Embryonic facial prominence (tissue), 1 donor: ENCODE results near the gene GSTT2.

Experiments
- DNase-seq: peaks from one replicate; pipeline ENCODE4 v3.0.0-alpha.2; 2016; ENCODE audit errors: extremely low spot score

The GSTT2 gene

DNA sequence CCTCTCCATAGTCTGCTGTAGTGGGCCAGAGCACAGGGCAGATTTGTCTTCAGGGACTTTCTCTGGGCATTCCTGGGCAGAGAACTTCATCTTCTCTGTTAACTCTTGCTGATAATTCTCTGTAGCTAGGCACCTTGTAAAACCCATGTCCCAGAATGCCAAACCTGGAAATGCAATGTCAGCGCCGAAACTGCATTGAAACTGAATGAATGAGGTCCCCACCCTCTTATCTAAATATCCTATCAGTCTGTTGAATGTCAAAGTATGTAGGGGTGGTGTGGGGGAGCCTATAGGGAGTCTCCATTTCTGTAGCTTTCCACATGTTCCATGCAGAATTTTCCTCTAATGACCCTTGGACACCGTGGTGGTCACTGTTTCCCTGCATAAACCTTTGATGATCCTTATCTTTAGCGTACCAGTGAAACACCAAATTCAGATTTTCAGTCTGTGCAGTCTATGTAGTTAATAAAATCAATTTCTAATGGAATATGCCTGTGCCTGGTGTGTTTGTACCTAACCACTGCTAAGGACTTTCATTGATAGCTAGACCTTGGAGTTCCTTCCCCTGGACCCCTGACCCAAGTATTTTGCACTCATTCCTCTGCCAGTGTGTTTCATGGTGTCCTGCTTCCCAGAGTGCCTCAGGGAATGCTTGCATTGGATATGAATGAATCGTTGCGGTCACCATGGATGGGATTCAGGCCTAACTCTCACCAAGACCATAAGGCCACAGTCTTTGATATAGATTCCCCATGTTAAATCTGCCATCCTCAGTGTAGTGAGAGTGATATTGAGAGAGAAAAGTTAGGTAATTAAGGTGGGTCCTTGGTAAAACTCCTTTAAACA lies 28.7 kb downstream of the GSTT2 start:
- no peak for DNase-seq

DNA sequence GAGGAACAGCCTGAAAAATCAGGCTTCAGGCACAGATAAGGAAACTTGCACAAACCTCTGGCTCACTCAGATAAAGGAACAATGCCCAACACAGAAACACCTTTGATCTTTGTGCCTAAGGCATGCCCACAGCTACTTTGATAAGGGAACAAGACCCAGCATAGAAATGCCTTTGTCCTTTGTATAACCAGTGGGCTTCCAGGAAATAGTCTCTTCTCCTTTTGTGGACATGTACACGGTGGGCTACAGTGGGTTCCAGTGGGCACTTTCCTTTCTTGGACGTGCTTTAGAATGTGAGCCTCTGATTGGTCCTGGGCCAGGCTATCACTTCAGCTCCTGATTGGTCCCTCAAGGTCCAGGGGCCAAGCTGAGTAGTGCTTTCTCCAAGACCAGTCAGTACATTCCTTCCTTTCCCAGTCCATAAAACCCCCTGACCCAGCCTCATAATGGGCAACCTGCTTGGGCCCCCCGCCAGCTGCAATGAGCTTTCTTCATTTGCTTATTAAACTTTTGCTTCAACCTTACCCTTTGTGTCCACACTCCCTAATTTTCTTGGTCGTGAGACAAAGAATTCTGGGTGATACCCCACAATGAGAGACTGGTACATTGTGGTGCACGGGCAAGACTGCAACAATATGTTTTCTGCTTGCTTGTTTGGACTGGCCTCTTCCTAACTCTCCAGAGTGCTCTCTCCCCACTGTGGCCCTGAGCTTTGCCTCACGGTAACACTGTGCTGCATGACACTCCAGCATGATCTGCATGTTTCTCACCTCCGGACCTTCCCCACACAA lies 29.5 kb downstream of the GSTT2 start:
- no peak for DNase-seq

DNA sequence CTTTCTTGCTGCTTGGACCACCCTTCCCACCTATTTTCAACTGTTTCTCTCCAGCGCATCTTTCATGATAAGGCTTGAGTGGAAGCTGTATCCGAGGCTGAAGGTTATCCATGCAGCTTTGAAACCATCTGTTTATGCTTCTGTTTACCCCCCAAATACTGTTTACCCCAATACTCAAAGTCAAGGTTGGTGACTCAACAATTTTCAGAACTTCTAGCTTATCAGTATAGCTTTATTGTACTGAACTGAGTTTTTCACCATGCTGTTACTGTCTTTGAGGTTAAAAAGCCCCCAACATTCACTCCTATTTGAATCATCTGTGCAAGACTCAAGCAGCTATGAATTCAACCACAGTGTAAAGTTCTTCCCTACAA lies 30.1 kb downstream of the GSTT2 start:
- DNase-seq: no peak

DNA sequence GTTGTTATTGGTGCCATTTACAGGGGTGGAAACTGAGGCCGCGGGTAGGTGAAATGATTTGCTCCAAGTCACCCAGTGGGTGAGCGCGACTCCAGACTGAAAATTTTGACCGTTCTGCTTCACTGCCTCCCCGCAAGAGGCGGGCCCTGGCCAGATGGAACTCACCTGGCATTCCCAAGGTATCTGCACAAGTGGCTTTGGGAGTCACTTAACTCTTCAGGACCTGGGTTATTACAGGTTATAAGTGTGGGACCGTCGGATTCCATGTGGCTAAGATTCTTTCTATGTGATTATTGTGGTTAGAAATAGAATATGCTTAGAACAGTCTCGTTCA lies 31.8 kb downstream of the GSTT2 start:
- DNase-seq: no peak

DNA sequence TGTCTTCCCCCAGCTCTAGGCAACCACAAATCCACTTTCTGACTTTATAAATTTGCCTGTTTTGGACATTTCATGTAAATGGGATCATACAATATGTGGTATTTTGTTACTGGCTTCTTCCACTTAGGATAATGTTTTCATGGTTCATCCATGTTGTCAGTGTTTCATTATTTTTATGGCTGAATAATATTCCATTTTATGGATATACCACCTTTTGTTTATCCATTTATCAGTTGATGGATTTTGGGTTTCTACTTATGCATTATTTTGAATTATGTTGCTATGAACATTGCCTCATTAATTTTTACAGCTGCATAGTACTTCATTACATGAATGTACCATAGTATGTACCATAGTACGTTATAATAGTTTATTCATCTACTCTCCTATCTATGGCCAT lies 36.2 kb downstream of the GSTT2 start:
- DNase-seq: no peak

DNA sequence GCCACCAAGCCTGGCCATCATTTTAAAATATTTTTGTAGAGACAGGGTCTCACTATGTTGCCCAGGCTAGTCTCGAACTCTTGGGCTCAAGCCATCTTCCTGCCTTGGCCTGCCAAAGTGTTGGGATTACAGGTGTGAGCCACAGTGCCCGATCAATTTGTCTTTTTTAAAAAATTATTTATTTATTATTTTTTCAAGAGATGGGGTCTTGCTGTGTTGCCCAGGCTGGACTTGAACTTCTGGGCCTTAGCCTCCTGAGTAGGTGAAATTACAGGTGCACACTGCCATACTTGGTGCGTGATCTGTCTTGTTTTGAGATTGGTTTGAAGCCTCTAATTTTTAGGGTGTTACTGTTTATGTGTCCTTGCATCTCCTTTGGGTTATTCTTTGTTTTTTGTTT lies 41.4 kb downstream of the GSTT2 start:
- no peak for DNase-seq

DNA sequence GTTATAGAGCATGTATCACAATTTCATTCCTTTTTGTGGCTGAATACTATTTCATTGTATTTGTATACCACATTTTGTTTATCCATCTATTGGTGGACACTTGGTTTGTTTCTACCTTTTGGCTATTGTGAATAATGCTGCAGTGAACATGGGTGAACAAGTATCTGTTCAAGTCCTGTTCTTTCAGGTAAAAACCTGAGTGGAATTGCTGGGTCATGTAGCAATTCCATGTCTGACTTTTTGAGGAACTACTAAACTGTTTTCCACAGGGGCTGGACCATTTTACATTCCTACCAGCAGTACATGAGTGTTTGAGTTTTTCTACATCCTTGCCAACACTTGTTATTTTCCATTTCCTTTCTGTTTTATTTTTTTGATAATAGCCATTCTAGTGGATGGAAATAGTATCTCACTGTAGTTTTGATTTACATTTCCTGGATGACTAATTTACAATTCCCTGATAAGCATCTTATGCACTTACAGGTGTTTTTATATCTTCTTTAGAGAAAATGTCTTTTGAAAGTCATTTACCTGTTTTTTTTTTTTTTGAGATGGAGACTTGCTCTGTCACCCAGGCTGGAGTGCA lies 43.4 kb downstream of the GSTT2 start:
- no peak for DNase-seq

DNA sequence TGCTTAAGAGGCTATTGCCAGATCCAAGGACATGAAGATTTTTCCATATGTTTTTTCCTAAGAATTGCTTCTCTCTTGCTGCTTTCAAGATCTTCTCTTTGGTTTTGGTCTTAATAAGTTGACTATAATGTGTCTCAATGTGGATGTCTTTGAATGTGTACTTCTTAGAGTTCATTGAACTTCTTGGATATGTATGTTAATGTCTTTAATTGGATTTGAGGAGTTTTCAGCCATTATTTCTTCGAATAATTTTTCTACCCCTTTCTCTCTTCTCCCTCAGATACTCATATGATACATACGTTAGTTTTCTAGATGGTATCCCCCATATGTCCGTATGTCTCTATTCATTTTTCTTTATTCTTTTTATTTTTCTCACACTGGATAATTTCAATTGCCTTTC lies 44.4 kb downstream of the GSTT2 start:
- no peak for DNase-seq

DNA sequence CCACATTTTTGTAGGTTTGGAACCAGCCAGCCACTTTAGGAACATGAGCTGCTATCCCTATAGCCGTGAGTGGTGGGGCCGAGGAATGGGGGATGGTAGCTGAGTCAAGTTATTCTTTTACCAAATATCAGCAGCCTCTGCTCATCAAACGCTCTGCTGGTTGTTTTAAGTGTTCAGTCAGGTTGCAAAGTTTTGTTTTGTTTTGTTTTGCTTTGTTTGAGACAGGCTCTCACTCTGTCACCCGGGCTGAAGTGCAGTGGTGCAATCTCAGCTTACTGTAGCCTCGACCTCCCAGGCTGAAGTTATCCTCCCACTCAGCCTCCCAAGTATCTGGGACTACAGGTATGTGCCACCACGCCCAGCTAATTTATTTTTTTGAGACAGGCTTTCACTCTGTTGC lies 45.5 kb downstream of the GSTT2 start:
- no peak for DNase-seq

DNA sequence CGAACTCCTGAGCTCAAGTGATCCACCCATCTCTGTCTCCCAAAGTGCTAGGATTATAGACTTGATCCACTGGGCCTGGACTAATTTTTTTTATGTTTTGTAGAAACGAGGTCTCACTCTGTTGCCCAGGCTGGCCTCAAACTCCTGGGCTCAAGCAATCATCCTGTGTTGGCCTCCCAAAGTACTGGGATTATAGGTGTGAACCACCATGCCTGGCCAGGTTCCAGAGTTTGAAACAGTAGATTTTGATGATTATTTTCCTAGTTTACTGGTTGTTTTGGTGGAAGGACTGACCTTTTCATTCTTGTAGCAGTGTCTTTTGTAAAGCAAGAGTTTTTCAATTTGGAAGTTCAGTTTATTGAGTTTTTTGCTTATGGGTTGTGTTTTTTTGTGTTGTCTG lies 46.1 kb downstream of the GSTT2 start:
- no peak for DNase-seq

DNA sequence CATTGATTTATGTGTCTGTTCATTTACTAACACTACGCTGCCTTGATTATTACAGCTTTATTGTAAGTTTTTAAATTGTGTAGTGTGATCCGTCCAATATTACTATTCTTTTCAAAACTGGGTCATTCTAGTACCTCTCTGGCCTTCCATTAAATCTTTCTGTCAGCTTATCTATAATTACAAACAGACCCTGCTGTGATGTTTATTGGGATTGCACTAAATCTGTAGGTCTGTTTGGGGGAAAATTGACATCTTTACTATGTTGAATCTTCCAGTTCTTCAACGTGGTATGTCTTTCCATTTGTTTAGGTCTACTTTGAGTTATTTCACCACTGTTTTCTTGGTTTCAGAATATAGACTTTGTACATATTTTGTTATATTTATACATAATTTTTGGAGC lies 46.8 kb downstream of the GSTT2 start:
- no peak for DNase-seq

DNA sequence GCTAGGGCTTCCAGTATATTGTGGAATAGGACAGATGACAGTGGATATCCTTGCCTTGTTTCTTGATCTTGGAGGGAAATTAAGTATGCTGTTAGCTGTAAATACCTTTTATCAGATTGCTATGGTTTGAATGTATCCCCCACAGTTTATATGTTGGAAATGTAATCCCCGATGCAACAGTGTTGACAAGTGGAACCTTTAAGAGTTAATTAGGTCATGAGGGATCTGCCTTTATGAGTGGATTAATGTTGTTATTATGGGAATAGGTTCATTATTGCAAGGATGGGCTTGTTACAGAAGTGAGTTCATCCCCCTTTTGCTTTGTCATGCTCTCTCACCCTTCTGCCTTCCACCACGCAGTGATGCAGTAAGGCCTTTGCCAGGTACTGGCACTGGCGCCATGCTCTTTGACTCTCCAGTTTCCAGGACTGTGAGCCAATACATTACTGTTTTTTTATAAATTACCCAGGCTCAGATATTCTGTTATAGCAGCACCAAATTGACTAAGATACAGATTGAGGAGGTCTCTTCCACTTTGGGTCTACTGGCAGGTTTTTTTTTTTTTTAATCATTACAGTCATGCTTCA lies 47.5 kb downstream of the GSTT2 start:
- no peak for DNase-seq

DNA sequence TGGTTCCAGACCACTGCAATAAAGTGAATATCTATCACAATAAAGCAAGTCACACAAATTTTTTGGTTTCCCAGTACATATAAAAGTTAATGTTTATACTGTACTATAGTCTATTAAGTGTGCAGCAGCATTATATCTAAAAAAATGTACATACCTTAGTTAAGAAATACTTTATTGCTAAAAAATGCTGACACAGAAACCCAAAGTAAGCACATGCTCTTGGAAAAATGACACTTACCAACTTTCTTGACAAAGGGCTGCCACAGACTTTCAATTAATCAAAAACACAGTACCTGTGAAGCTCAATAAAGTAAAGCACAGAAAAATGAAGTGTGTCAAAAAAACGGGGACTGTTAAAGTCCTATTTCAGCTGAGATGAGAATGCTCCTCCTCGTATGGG lies 48.1 kb downstream of the GSTT2 start:
- no peak for DNase-seq

DNA sequence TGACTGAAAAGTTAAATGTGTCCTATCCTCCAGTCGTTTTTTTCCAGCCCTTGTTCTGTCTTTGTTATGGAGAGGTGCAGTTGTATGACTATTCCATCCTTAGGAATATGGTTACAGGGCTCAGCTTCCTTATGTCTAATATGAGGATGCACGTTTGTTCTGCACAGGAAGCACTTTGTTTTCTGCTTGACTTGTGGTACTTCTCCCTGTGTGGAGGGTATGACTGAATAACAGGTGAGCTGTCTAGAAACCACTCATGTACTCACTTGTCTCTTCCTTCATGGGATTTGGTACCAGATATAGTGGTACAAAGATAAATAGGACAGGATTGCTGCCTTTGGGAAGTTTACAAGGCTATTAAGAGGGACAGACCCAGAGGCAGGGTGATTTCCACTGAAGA lies 48.6 kb downstream of the GSTT2 start:
- no peak for DNase-seq

DNA sequence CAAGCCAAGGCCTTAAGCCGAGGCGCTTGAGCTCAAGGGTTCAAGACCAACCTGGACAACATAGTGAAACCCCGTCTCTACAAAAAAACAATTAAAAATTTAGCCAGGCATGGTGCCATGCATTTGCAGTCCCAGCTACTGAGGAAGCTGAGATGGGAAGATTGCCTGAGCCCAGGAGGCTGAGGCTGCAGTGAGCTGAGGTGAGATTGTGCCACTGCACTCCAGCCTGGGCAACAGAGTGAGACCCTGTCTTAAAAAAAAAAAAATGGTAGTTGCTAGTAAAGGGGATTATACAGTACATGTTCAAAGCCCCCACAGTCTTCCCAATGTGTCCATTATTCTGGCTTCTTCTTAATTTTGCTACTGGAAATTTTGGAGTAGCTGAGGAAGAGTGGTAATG lies 49.4 kb downstream of the GSTT2 start:
- no peak for DNase-seq

DNA sequence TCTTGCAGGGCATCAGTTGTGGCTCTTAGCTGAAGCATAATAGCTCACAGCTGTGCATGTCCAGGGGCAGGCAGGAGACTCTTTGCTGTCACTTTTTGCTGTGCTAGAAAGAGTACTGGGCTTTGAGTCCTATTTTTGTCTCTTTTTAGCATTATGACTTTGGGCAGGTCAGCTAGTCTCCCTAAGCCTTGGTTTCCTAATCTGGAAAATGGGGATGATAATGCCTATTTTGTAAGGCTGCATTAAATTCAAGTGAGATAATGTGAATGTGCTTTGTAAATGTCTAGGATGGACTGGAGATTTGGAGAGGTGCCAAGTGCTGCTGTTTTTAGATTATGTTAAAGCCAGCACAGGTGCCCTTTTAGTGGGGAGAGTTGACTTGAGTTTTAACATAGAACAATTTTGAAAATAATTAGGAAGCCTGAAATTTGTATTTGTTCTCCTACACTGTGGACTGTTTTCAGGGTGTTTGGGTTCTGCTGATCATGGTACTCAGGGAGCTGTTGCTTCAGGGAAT lies 50.3 kb downstream of the GSTT2 start:
- DNase-seq: no peak
